IPS DF 6.9 (cell line): ENCODE measurements around the gene ZNF569.
"Not testable (repeated sequence)": the region's sequence is repeated elsewhere in the genome, so short reads cannot be mapped to it uniquely, and the experiment has no call there.

Experiments used
- DNase-seq: peaks from one replicate; pipeline ENCODE4 v3.0.0-alpha.2; 2013; ENCODE audit warnings: low read depth, low spot score
- H3K27ac ChIP-seq: one replicate; pipeline ENCODE4 v1.5.1; 2013; ENCODE audit warnings: low read length, control low read depth
- H3K27me3 ChIP-seq: 2 replicates; pipeline ENCODE4 v1.6.1; 2013; ENCODE audit warnings: mild to moderate bottlenecking, low read length; ENCODE audit not compliant: control insufficient read depth, insufficient read depth
- H3K36me3 ChIP-seq: 2 replicates; pipeline ENCODE4 v1.6.1; 2013; ENCODE audit warnings: low read length; ENCODE audit not compliant: control insufficient read depth, insufficient read depth
- H3K4me1 ChIP-seq: 2 replicates; pipeline ENCODE4 v1.6.1; 2013; ENCODE audit warnings: low read length; ENCODE audit not compliant: control insufficient read depth, insufficient read depth
- H3K4me3 ChIP-seq: 2 replicates; pipeline ENCODE4 v1.5.1; 2013; ENCODE audit warnings: mild to moderate bottlenecking, low read length
- H3K9me3 ChIP-seq: 2 replicates; pipeline ENCODE4 v1.6.1; 2013; ENCODE audit warnings: low read length, inconsistent platforms; ENCODE audit not compliant: control insufficient read depth, insufficient read depth
- WGBS: extraction: QIAGEN DNeasy Blood & Tissue Kit; methylation state at CpG from one replicate; pipeline ENCODE4 v1.1.7; 2013; ENCODE audit warnings: mixed read lengths, missing lambda C conversion rate; ENCODE audit not compliant: insufficient read length, insufficient coverage; 5-methylcytosine and 5-hydroxymethylcytosine counted together

Gene ZNF569

GRCh38 chr19:37470216-37470615 lies 3.0 kb upstream of the ZNF569 start:
- no peak overlapping the region for H3K4me3 ChIP-seq
- H3K4me1 ChIP-seq = no peaks in the 10 kb centered on the region
- DNase-seq = no peak
- H3K27ac ChIP-seq = no peak overlapping the region
- H3K36me3 ChIP-seq = no peaks in the 10 kb centered on the region
- H3K9me3 ChIP-seq = no peaks in the 10 kb centered on the region
- no peaks in the 10 kb centered on the region for H3K27me3 ChIP-seq
- WGBS = no CpG with 5 or more reads among the region's 4 CpGs

- Histone ChIP-seq H3K36me3 (no peaks in the 10 kb centered on the region), H3K9me3 (no peaks in the 10 kb centered on the region), H3K4me3 (peak within 1 kb of the TSS; percentile 85), H3K27me3 (no peaks in the 10 kb centered on the region), H3K27ac (no peak within 1 kb of the TSS), H3K4me1 (no peaks in the 10 kb centered on the region)
- WGBS = no CpG with 5 or more reads among the region's 63 CpGs
- DNase-seq = peak; percentile 54
These were observed 1.9 kb upstream of the ZNF569 start, which contains the start of gene ZNF570 for GRCh38 chr19:37468961-37469777. TSS of gene ZNF570 (plus strand) at chr19:37469356. CDS start at chr19:37470355, 999 bp downstream.

GRCh38 chr19:37467608-37468090 lies 405 bp upstream of the ZNF569 start:
- DNase-seq = no peak
- H3K27ac ChIP-seq = no peak overlapping the region
- peak overlapping the region; percentile 12; the same call in 1 of the 2 replicates for H3K4me3 ChIP-seq
- H3K27me3 ChIP-seq = no peaks in the 10 kb centered on the region
- H3K4me1 ChIP-seq = no peaks in the 10 kb centered on the region
- H3K36me3 ChIP-seq = no peaks in the 10 kb centered on the region; the same call in 1 of the 2 replicates
- H3K9me3 ChIP-seq = no peaks in the 10 kb centered on the region
- no CpG with 5 or more reads among the region's 18 CpGs for WGBS

GRCh38 chr19:37466277-37466797 lies 907 bp downstream of the ZNF569 start:
- no peaks in the 10 kb centered on the region for H3K27me3 ChIP-seq
- H3K9me3 ChIP-seq = no peaks in the 10 kb centered on the region
- H3K4me3 ChIP-seq = peak overlapping the region; percentile 71
- H3K27ac ChIP-seq = no peak overlapping the region
- H3K36me3 ChIP-seq = no peaks in the 10 kb centered on the region; the same call in 1 of the 2 replicates
- no peak for DNase-seq
- H3K4me1 ChIP-seq = no peaks in the 10 kb centered on the region
- WGBS = no CpG with 5 or more reads among the region's 25 CpGs

- H3K9me3 ChIP-seq = peaks cover 8% of the 10 kb centered on the region
- DNase-seq = no peak
These were observed 14.6 kb downstream of the ZNF569 start for GRCh38 chr19:37452500-37453245.

GRCh38 chr19:37413313-37414084 lies 53.7 kb downstream of the ZNF569 start:
- Histone ChIP-seq H3K27me3 (no peaks in the 10 kb centered on the region), H3K36me3 (no peaks in the 10 kb centered on the region), H3K4me1 (no peaks in the 10 kb centered on the region), H3K4me3 (no peak overlapping the region), H3K27ac (no peak overlapping the region), H3K9me3 (peaks cover 2% of the 10 kb centered on the region; the same call in 1 of the 2 replicates)
- no CpG with 5 or more reads among the region's 1 CpG for WGBS
- no peak for DNase-seq

More at GRCh38 chr19:37452500-37453245, 14.6 kb downstream of the ZNF569 start:
- Histone ChIP-seq H3K36me3 (peaks cover 6% of the 10 kb centered on the region), H3K27ac (no peak overlapping the region), H3K4me3 (no peak overlapping the region), H3K27me3 (no peaks in the 10 kb centered on the region), H3K4me1 (no peaks in the 10 kb centered on the region)
- WGBS = no CpG with 5 or more reads among the region's 4 CpGs

- H3K27me3 ChIP-seq = no peaks in the 10 kb centered on the region
- H3K27ac ChIP-seq = no peak overlapping the region
- H3K4me1 ChIP-seq = no peaks in the 10 kb centered on the region
- H3K9me3 ChIP-seq = peaks cover 3% of the 10 kb centered on the region; the same call in 1 of the 2 replicates
- H3K36me3 ChIP-seq = no peaks in the 10 kb centered on the region
- H3K4me3 ChIP-seq = no peak overlapping the region
- no peak for DNase-seq
- WGBS = no CpG with 5 or more reads among the region's 2 CpGs
These were observed 54.5 kb downstream of the ZNF569 start for GRCh38 chr19:37412700-37413099.

- H3K4me1 ChIP-seq, H3K27ac ChIP-seq, DNase-seq, H3K36me3 ChIP-seq, H3K4me3 ChIP-seq, H3K27me3 ChIP-seq, H3K9me3 ChIP-seq: not testable (repeated sequence)
- no CpG with 5 or more reads among the region's 6 CpGs for WGBS
These were observed 61.0 kb downstream of the ZNF569 start for GRCh38 chr19:37406140-37406846.

GRCh38 chr19:37403403-37403802 lies 63.8 kb downstream of the ZNF569 start:
- H3K4me3 ChIP-seq = no peak overlapping the region
- H3K36me3 ChIP-seq = no peaks in the 10 kb centered on the region
- no peaks in the 10 kb centered on the region for H3K4me1 ChIP-seq
- peaks cover 5% of the 10 kb centered on the region for H3K9me3 ChIP-seq
- no peak for DNase-seq
- no peaks in the 10 kb centered on the region for H3K27me3 ChIP-seq
- H3K27ac ChIP-seq = no peak overlapping the region
- no CpG with 5 or more reads among the region's 34 CpGs for WGBS
